HG03354 (cell line): ENCODE data around the gene KIF22.

Source experiments
- ATAC-seq: cut with Tn5 transposase; IDR thresholded peaks from one replicate; pipeline ENCODE4 v1.9.1; 2021; ENCODE audit warnings: mild to moderate bottlenecking; ENCODE audit not compliant: unreplicated experiment, poor library complexity, severe bottlenecking

The KIF22 gene

GRCh38 chr16:29811896-29812665 lies 21.5 kb downstream of the KIF22 start, which contains the start of gene PRRT2:
Gene PRRT2 (plus strand): TSS chr16:29812193. CDS start chr16:29813055, 862 bp downstream.
- ATAC-seq, result no peak

DNA sequence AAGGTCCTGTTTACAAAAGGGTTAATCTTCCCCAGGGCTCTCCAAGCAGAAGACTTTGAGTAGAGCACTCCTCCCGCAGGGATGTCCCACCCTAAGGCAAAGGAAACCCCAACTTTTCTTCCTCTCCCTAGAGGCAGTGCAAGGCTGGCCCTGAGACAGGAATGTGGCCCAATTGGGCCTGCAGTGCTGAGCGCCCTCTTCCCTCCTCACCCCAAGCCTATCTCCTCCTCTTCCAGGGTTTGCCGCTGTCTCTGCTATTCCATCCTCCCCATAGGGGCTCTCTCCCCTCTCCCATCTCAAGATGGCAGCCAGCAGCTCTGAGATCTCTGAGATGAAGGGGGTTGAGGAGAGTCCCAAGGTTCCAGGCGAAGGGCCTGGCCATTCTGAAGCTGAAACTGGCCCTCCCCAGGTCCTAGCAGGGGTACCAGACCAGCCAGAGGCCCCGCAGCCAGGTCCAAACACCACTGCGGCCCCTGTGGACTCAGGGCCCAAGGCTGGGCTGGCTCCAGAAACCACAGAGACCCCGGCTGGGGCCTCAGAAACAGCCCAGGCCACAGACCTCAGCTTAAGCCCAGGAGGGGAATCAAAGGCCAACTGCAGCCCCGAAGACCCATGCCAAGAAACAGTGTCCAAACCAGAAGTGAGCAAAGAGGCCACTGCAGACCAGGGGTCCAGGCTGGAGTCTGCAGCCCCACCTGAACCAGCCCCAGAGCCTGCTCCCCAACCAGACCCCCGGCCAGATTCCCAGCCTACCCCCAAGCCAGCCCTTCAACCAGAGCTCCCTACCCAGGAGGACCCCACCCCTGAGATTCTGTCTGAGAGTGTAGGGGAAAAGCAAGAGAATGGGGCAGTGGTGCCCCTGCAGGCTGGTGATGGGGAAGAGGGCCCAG lies 22.4 kb downstream of the KIF22 start:
- no peak for ATAC-seq

GRCh38 chr16:29813644-29814562 lies 23.4 kb downstream of the KIF22 start:
- no peak for ATAC-seq

GRCh38 chr16:29814592-29814991 lies 24.0 kb downstream of the KIF22 start:
- no peak for ATAC-seq

- ATAC-seq, result no peak
Observed at GRCh38 chr16:29815032-29815721, 24.6 kb downstream of the KIF22 start.

- ATAC-seq, result peak; percentile 63
Observed at GRCh38 chr16:29815793-29816693, 25.5 kb downstream of the KIF22 start, which contains the start of gene PAGR1. Gene PAGR1 (plus strand): TSS chr16:29816152. CDS start chr16:29816526, 374 bp downstream.

GRCh38 chr16:29816694-29817441 lies 26.3 kb downstream of the KIF22 start:
- peak; percentile 9 for ATAC-seq

DNA sequence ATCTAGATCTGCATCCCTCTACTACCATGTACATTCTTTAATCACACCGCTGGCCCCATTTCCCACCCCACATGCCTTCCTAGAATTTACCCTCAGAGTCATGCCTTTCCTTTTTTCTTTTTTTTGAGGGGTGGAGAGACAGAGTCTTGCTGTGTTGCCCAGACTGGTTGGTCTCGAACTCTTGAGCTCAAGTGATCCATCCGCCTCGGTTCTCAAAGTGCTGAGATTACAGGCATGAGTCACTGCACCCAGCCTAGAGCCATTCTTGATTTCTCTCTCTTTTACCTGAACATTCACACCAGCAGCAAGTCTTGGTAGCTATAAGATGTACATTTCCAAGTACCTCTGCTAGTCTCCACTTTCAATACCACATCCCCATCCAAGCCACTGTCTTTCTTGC lies 27.5 kb downstream of the KIF22 start:
- ATAC-seq, result no peak

GRCh38 chr16:29819506-29819905 lies 29.0 kb downstream of the KIF22 start:
- no peak for ATAC-seq

DNA sequence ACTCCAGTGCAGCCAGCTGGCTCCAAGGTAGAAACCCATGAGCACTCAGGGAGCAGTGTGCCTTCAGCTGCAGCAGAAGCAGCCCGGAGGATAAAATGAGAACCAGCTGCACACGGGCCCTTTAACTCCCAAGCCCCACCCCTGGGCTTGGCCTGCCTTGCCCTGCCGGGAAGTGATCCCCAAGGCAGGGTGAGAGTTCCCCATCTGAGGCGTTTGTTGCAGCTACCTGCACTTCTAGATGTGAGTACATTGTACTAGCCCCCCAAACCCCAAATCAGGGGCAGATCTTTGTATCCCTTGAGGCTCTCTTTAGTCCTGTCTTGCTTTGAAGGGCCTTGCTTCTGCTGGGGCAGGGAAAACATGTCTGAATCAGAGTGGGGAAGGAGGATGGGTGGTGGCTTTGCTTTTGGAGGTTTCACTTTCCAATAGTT lies 29.7 kb downstream of the KIF22 start, which contains the start of gene MVP:
Gene MVP (plus strand): TSS at position 192 of the 431 bp plus-strand sequence. CDS start 10,088 bp downstream, outside the sequence.
- peak; percentile 22 for ATAC-seq

DNA sequence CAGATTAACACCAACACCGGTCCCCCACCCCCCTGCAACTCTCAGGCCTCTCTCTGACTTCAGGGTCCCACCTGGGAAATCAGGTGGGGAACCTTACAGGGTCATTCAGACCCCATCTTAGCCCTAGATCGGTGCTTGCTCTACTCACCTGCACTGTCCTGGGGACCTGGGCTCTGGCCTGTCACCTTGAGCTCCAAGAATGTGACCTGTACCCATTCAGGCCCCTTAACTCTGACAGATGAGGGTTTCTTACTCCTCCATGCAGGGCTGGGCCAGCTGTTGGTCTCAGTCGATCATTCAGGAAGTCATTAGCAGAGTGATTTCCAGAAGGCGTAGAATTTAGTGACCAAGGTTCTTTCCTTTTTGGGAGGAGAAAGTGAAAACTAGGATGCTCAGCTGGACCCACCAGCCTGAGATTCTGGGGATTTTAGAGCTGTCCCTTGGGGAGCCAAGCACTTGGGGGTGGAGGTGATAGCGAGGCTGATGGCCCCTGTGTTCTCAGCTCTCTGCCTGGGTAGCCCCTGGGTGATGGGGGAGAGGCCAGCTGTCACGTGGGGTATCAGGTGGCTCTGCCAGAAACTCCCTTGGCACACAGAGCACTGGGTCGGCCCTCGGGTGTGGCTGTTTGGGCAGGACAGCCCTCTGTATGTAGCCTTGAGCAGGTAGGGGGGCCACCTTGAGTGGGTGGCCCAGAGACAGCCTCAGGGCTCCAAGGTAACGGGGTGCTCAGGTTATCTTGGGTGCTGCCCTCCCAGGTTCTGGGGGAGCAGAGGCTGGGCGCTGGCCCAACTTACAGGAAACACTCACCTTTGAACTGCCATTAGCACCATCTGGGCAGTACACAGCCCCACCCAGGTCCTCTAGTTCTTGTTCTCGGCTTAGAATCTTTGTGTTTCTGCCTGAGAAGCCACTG lies 30.4 kb downstream of the KIF22 start:
- peak; percentile 45 for ATAC-seq

DNA sequence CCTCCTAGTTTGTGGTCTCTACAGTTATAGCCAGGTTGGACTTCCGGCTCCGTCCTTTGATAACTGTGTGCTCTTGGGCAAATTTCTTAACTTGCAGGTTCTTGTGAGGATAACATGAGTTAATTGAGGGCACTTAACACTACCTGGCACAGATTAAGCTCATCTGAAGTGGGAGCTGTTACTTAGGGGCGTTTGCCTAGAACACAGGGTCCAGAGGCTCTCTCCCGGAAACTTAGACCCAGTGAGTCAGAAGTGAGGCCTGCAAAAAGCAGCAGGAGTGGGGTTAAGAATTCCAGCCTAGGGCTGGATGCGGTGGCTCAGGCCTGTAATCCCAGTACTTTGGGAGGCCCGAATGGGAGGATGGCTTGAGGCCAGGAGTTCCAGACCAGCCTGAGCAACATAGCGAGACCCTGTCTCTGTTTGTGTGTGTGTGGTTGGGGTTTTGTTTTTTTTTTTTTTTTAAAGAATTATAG lies 31.1 kb downstream of the KIF22 start:
- no peak for ATAC-seq

GRCh38 chr16:29824589-29825144 lies 34.1 kb downstream of the KIF22 start:
- no peak for ATAC-seq

DNA sequence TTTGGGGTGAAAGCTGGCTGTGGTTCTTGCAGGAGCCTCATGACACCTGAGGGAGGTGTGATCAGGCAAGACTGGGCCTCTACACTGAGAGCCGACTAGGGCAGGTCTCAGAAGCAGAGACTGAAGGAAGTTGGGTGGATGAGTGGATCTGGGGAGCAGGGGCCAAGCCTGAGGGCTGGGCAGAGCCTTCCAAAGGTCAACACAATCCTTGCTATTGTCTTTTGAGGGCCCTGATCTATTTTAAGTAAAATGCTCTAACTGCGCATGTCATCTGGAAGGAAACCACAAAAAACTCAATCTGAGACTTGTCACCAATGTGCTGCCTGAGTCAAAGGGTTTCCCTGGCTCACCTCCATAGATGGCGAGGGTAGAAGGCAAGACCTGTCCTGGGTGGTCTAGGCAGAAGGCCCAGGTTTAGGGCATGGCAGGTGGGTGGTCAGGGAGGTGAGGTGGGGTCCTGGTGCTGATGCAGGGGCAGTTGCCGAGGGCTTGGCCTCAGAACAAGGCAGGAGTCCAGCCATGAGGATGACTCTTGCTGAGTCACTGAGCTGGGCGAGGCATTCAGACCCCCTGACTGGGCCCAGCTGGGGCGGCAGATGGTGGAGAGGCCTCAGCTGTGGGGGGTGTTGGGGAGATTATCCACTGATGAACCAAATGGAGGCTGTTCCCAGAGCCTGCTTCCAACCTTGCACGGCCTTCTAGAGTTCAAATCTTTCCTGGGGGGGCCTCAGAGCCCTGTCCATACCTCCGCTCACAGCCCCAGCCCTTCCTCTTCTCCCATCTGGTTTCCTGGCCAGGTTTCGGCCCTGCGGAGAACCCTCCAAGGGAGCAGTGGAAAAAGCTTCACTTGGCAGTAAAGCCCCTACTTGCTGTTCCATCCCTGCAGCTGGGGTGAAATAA lies 34.8 kb downstream of the KIF22 start:
- ATAC-seq, result no peak

GRCh38 chr16:29826342-29826695 lies 35.8 kb downstream of the KIF22 start:
- no peak for ATAC-seq
